GF-D8 (cell line): ENCODE measurements around the gene EEF1A1.
"Not testable (repeated sequence)": the region's sequence is repeated elsewhere in the genome, so short reads cannot be mapped to it uniquely, and the experiment has no call there.

ENCODE experiments used
- DNase-seq: peaks from one replicate; lab custom pipeline; 2025; lab: John Stamatoyannopoulos, UW

Gene EEF1A1

DNA sequence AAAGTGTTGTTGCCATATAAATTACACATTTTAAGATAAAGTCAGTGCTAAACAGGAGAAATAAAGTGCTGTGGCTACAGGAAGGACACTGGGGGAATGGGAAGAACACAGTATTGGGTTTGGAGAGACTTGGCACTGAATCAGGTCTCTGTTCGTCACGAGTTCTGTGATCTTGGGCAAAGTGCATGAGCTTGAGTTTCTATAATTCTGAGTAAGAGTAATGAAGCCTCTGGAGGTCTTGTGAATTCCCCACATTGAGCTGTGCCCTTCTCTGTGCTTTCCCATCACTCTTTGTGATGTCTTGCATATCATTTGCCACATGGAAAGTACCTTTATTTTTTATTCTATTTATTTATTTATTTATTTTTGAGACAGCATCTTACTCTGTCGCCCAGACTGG is 16.8 kb upstream of the EEF1A1 start:
- DNase-seq, result no peak

DNA sequence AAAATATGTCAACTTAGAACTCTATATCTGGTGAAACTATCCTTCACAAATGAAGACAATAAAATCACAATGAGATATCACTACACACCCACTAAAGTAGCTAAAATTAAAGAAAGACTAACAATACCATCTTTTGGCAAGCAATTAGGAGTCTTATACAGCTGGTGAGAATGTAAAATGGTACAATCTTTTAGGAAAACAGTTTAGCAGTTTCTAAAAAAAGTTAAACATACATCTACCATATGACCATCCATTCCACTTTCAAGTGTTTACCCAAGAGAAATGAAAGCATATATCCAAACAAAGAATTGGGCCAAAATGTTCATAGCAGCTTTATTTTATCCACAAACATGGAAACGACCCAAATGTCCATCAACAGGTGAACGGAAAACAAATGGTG is 13.8 kb upstream of the EEF1A1 start:
- DNase-seq, result no peak

DNA sequence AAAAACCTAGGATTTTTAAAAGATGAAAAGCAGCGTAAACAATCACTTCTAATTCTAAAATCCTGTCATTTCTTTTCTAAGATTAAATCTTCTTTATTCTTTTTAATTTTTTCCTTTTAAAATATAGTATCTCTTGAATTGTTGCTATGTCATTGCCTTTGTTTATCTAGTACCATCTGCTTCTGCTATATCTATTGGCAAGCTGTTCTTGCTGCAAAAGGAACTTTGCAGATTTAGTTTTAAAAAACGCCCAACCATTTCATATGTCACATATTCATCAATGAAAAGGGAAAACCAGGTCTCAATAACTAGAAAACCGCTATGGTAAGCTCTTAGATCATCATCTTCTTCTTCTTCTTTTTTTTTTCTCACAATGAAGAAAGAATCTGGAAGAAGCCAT is 11.5 kb upstream of the EEF1A1 start:
- no peak for DNase-seq

DNA sequence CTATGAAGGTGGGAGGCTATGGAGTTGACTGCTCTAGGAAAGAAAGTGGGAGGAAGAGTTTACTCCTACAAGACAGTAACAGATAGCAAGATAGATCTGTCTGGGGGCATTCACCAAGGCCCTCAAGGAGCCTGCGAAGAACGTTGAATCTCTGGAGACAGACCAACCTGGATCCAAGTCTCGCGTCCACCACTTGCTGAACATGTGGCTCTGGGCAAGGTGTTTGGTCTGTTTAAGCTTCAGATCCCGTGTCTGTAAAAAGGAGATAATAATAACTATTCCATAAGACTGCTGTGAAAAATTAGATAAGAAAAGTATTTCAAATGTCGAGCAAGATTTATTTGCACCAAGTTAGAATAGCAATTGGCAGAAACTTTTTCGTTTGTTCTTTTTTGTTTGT is 8.1 kb upstream of the EEF1A1 start:
- DNase-seq, result no peak

DNA sequence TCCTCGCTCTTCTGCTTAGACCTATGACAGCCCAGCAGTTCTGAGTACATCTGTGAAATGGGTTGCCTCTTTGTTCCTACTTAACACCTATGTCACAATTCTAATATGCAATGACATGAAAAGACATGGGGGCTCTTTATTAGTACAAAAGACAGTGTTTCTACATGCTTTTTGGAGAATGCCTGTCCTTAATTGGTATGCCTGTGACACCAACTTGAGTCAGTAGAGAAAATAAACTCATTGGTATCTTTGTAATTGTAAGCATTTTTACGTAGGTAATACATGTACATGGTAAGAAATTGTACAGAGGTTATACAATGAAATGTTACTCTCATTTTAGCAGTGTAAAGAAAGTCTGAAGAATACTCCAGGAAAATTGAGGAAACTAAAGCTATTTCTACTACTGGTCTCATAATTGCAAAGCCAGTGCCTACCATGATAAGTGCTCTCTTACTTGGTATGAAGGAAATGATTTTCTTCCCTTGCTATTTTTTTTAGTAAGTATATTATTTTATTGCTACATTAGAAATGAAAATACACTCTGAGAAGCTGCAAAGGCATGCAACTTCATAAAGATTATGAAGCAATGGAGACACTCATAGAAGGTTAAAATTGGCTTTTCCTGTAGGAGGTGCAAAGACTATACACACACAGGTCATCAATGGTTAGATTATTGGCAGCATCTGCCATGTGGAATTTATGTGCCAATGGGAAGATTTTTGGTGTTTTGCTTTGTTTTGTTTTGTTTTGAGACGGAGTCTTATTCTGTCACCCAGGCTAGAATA is 4.9 kb upstream of the EEF1A1 start:
- DNase-seq, result no peak

DNA sequence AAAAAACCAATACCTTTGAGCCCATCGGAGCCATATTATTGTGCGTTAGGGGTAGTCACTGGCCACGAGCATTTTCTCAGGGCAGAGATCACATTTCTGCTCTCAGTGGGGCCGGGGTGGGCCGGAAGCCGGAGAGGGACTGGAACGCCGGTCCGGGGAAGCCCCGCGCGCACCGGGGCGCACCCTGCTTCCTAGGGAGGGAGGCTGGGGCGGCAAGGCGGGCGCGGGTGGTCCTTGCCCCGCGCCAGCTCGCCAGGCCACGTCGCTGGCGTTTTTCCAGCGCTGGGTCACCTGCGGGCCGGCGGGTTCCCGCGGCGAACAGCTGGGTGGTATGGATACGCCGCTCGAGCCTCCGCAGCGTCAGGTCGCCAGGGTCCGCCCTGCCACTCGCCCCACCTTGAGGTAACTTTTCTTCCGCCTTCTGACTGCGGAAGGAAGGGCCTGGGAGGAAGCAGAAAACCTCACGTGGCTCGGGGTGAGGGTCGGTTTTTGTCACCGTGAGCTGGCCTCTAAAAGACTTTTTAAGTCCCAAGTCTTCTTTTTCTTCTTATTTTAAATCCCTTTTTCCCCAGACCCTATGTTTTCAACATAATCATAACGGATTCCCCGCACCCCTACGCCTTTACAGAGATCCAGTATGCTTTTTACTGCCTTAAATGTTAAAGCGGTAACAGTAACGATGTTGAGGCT is 2.7 kb upstream of the EEF1A1 start:
- peak; percentile 77 for DNase-seq

DNA sequence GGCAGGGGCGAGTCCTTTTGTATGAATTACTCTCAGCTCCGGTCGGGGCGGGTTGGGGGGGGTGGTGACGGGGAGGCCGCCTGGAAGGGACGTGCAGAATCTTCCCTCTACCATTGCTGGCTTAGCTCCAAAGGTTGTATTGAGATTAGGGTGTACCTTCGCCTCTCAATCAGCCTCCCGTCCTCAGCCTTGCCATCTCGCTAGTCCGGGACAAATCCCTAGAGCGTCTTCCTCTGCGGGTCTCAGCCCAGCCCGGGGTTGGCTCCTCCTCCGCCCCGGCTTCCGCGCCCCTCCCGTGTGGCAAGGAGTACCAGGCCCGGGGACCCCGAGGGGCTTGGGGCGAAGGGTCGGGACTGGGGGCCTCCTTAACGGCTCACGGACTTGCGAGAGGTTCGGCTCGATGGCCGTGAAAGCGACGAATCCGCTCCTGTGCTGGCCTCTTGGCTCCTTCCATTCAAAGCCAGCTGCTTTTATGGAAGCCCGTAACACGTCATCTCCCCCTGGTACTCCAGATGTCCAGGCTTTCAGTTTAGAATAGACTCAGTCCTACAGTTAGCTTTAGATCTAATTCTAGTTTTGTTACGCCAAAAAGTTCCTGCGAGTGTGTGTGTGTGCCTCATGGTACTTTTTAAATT is 636 bp upstream of the EEF1A1 start:
- peak; percentile 89 for DNase-seq

DNA sequence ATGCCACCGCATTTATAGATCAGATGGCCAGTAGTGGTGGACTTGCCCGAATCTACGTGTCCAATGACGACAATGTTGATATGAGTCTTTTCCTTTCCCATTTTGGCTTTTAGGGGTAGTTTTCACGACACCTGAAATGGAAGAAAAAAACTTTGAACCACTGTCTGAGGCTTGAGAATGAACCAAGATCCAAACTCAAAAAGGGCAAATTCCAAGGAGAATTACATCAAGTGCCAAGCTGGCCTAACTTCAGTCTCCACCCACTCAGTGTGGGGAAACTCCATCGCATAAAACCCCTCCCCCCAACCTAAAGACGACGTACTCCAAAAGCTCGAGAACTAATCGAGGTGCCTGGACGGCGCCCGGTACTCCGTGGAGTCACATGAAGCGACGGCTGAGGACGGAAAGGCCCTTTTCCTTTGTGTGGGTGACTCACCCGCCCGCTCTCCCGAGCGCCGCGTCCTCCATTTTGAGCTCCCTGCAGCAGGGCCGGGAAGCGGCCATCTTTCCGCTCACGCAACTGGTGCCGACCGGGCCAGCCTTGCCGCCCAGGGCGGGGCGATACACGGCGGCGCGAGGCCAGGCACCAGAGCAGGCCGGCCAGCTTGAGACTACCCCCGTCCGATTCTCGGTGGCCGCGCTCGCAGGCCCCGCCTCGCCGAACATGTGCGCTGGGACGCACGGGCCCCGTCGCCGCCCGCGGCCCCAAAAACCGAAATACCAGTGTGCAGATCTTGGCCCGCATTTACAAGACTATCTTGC is 725 bp downstream of the EEF1A1 start:
- DNase-seq, result no peak

DNA sequence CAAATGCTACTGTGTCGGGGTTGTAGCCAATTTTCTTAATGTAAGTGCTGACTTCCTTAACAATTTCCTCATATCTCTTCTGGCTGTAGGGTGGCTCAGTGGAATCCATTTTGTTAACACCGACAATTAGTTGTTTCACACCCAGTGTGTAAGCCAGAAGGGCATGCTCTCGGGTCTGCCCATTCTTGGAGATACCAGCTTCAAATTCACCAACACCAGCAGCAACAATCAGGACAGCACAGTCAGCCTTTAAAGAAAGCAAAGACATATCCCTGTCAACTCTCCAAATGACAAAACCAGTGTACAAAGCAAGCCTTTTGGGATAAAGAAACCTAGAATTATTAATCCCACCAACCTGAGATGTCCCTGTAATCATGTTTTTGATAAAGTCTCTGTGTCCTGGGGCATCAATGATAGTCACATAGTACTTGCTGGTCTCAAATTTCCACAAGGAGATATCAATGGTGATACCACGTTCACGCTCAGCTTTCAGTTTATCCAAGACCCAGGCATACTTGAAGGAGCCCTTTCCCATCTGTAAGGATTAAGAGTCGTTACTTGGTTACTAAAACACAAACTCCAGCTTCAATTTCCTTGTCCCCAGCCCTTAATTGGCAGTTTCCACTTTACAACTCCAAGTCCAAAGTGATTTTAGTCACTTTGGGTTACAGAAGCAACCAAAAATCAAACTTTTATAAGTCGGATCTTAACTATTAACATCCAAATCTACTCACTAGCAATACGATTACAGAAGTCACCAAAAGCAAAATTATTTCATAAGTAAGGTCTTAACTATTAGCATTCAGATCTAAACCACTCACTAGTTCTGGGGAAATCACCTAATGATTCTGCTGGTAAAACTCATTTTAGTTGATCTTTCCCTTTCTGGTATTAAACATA is 1.6 kb downstream of the EEF1A1 start:
- DNase-seq, result not testable (repeated sequence)

DNA sequence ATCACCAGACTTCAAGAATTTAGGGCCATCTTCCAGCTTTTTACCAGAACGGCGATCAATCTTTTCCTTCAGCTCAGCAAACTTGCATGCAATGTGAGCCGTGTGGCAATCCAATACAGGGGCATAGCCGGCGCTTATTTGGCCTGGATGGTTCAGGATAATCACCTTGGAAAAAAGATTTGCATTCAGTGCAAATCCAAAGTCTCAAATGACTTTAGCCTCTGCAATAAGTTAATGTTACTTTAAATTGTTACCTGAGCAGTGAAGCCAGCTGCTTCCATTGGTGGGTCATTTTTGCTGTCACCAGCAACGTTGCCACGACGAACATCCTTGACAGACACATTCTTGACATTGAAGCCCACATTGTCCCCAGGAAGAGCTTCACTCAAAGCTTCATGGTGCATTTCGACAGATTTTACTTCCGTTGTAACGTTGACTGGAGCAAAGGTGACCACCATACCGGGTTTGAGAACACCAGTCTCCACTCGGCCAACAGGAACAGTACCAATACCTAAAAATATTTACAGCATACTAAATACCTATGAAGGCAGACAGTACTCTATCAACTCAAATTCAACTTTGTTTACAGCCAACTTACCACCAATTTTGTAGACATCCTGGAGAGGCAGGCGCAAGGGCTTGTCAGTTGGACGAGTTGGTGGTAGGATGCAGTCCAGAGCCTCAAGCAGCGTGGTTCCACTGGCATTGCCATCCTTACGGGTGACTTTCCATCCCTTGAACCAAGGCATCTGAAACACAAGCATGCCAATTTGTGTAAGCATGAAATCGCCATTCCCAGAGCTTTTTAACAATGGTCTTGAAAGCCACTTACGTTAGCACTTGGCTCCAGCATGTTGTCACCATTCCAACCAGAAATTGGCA is 2.5 kb downstream of the EEF1A1 start:
- not testable (repeated sequence) for DNase-seq

DNA sequence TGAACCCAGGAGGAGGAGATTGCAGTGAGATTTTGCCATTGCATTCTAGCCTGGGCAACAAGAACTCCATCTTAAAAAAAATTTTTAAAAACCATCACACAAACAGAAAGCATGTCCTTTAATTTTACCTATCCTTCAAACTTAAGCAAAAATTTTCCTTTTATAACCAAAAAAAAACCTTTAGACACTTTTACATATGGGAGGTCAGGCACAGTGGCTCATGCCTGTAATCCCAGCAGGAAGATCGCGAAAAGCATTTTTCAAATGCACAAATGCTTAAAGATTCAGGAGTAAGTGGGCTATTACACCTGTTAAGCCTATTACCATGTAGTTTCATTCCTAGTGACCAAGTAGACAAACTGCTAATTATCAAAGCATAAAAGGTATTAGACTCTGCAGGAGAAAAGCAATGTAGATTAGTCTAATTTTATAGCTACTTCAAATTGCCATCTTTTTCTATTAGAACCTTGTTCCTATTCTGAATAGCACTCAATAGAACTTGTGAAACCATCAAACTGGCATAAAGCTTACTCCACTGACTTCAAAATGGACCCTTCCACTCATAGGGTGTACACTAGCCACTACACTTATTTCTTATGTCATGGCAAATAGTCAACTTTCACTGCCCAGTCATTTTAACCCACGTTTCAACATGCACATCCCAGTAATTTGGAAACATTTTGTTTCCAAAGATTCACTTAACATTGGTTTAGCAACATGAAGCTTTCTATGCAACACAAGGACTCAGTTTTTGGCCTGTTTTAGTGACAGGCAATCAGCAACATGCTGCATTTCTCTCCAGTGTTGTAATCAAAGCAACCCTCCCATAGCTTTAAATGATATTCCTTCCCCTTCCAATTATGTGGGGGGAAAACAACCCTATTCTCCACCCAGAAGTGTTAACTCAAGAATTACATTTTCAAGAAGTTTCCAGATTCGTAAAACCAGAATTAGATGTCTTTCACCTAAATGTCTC is 4.0 kb downstream of the EEF1A1 start:
- no peak for DNase-seq

DNA sequence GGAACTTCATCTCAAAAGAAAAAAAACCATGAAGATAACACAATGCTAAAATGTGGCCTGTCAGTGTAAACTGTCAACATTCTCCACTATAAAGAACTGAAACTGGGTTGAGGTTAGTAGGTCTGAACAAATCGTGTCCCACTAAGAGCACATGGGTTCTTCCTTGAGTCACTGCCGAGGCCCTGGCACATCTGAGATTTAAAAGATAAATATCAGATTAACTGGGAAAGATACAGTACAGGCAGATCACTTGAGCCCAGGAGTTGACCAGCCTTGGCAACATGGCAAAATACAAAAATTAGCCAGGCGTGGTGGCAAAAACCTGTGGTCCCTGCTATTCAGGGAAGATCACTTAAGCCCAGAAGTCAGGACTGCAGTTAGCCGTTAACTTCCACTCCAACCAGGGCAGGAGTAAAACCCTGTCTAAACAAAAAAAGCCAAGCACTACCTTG is 5.6 kb downstream of the EEF1A1 start:
- DNase-seq, result no peak

DNA sequence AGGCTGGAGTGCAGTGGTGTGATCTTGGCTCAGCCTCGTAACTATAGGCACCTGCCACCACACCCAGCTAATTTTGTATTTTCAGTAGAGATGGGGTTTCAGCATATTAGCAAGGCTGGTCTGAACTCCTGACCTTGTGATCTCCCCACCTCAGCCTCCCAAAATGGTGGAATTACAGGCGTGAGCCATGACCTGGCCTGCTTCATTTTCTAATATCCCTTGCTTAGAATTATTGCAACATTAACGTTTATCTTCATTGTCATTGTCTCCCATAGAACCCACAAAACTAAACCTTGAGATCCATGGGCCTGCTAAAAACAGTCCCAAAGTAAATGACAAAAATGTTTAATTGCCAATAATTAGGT is 6.1 kb downstream of the EEF1A1 start:
- no peak for DNase-seq

DNA sequence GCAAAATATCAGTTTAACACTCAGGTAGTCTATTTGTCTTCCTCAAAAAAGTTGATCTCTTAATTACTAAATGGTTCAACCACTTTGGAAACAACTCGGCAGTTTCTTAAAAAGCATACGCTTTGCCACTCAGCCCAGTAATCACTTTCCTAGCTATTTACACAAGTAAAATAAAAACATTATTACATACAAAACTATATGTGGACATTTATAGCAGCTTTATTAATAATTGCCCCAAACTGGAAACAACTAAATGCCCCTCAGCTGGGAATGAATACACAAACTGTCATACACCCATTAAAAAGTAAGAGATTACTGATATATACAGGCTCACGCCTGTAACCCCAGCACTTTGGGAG is 7.4 kb downstream of the EEF1A1 start:
- no peak for DNase-seq

DNA sequence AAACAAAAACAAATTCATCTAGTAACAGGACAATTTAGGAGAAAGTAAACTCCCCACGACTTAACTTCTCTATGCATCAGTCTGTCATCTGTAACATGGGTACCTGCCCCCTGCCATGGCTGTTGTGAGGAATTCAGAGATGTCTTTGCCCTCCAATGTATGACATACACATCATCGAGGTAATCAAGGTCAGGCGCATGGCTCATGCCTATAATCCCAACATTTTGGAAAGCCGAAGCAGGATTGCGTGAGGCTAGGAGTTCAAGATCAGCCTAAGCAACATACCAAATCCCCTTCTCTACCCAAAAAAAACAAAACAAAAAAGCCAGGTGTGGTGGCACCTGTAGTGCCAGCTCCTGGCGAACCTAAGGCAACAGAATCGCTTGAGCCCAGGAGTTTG is 9.0 kb downstream of the EEF1A1 start:
- DNase-seq, result no peak

DNA sequence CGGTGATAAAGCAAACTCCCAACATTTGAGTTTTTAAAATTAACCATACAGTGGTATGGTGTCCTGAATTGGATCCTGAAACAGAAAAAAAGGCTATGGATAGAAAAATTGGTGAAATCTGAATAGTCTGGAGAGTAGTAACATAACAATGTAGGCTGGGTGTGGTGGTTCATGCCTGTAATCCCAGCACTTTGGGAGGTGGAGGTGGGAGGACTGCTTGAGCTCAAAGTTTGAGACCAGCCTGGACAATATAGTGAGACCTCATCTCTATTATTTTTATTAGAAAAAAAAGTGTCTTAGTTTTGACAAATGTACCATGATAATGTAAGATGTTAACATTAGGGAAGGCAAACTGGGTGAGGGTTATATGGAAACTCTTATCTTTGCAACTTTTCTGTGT is 11.0 kb downstream of the EEF1A1 start:
- DNase-seq, result no peak

DNA sequence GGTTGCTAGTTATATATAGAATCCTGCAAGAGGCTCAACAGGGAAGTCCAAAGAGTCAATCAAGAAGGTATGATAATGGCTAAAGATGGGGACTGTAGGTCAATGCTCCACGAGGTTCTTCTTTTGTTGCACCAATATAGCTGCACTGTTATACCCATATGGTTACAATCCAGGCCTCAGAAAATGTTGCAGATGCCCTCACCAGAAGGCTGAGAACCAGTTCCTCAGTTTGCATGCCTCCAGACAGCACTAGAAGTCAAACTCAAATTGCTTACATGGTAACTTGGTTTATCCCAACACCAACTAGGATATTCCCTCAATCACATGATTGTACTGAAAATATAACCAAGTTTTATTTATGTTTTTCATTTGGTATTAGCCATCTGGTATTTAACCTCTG is 12.1 kb downstream of the EEF1A1 start:
- DNase-seq, result no peak

DNA sequence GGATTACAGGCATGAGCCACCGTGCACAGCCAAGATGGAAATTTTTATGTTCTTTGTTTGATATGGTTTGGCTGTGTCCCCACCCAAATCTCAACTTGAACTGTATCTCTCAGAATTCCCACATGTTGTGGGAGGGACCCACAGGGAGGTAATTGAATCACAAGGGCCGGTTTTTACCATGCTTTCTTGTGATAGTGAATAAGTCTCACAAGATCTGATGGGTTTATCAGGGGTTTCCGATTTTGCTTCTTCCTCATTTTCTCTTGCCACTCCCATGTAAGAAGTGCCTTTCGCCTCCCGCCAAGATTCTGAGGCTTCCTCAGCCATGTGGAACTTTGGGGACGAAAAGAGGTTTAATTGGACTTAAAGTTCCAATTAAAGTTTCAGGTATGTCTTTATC is 14.6 kb downstream of the EEF1A1 start:
- DNase-seq, result no peak

DNA sequence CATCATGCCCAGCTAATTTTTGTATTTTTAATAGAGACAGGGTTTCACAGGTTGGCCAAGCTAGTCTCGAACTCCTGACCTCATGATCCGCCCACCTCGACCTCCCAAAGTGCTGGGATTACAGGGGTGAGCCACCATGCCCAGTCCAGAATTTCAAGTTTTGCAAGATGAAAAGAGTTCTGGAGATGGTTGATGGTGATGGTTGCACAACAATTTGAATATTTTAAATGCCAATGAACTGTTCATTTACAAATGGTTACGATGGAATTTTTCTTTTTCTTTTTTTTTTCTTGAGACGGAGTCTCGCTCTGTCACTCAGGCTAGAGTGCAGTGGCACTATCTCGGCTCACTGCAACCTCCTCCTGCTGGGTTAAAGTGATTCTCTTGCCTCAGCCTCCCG is 15.1 kb downstream of the EEF1A1 start:
- not testable (repeated sequence) for DNase-seq
